Smooth muscle cell (in vitro differentiated cells): ENCODE results near the gene MTF1. TPM values are rescaled to one million over a fixed set of nuclear protein-coding genes. Genes with fewer than 3 reads are reported as not detected.

ENCODE experiments used
- DNase-seq: peaks from one replicate; lab custom pipeline; 2025; ENCODE audit not compliant: unreplicated experiment; lab: John Stamatoyannopoulos, UW
- H2AFZ ChIP-seq: fragments of 200-600 bp; sonication (generic); 2 replicates; pipeline ENCODE4 v1.6.0; 2016; ENCODE audit warnings: antibody characterized with exemption, low read depth, mild to moderate bottlenecking
- H3F3A ChIP-seq: fragments of 200-600 bp; sonication (generic); 2 replicates; pipeline ENCODE4 v1.6.0; 2017; ENCODE audit warnings: antibody characterized with exemption, low read depth
- H3K27ac ChIP-seq: fragments of 200-600 bp; sonication (generic); 2 replicates; pipeline ENCODE4 v1.5.1; 2016; ENCODE audit warnings: low read depth, mild to moderate bottlenecking
- H3K27me3 ChIP-seq: fragments of 200-600 bp; sonication (generic); 2 replicates; pipeline ENCODE4 v1.6.1; 2016; ENCODE audit warnings: low read depth, mild to moderate bottlenecking
- H3K36me3 ChIP-seq: fragments of 200-600 bp; sonication (generic); 2 replicates; pipeline ENCODE4 v1.5.1; 2016; ENCODE audit warnings: low read depth
- H3K4me1 ChIP-seq: fragments of 200-600 bp; sonication (generic); 2 replicates; pipeline ENCODE4 v1.5.1; 2016; ENCODE audit warnings: low read depth
- H3K4me2 ChIP-seq: fragments of 200-600 bp; sonication (generic); 2 replicates; pipeline ENCODE4 v1.6.0; 2016; ENCODE audit warnings: mild to moderate bottlenecking
- H3K4me3 ChIP-seq: fragments of 200-600 bp; sonication (generic); 2 replicates; pipeline ENCODE4 v1.5.1; 2016; ENCODE audit warnings: mild to moderate bottlenecking
- H3K79me2 ChIP-seq: fragments of 200-600 bp; sonication (generic); 2 replicates; pipeline ENCODE4 v1.6.0; 2016; ENCODE audit warnings: low read depth, mild to moderate bottlenecking
- H3K9ac ChIP-seq: fragments of 200-600 bp; sonication (generic); 2 replicates; pipeline ENCODE4 v1.6.0; 2016; ENCODE audit warnings: low read depth
- H3K9me3 ChIP-seq: fragments of 200-600 bp; sonication (generic); replicated peaks from 2 replicates; pipeline ENCODE4 v1.5.1; 2016; ENCODE audit warnings: low read depth
- H4K20me1 ChIP-seq: fragments of 200-600 bp; sonication (generic); 2 replicates; pipeline ENCODE4 v1.6.0; 2016; ENCODE audit warnings: low read depth
- WGBS: methylation state at CpG from one replicate; pipeline ENCODE4 v1.1.7; 2016; ENCODE audit warnings: low lambda C conversion rate; 5-methylcytosine and 5-hydroxymethylcytosine counted together
- polyA plus RNA-seq: library from polyadenylated mRNA; unstranded; fragments of >200 nt; fragmentation: Nextera tagmentation; extraction: Ambion mirVana; gene quantifications from 2 replicates; pipeline ENCODE4 v1.2.1, GENCODE V29; 2016
- total RNA-seq: library from RNA; depleted of rRNA; stranded (reverse); fragments of >200 nt; gene quantifications from 2 replicates; pipeline ENCODE4 v1.2.3, GENCODE V29; 2014
- TF ChIP-seq, protein P1 (sequence below): fragments of 200-600 bp; sonication (generic); IDR thresholded peaks from 2 replicates; pipeline ENCODE4 v1.5.1; 2017; ENCODE audit warnings: borderline replicate concordance, mild to moderate bottlenecking, antibody characterized with exemption; ENCODE audit not compliant: insufficient read depth, poor library complexity, severe bottlenecking

MTF1 gene
- total and polyA plus RNA-seq, 2 experiments from 2014 or later: 6.8 to 25.9 TPM

- DNase-seq: no peak
- TF ChIP-seq, protein P1, sequence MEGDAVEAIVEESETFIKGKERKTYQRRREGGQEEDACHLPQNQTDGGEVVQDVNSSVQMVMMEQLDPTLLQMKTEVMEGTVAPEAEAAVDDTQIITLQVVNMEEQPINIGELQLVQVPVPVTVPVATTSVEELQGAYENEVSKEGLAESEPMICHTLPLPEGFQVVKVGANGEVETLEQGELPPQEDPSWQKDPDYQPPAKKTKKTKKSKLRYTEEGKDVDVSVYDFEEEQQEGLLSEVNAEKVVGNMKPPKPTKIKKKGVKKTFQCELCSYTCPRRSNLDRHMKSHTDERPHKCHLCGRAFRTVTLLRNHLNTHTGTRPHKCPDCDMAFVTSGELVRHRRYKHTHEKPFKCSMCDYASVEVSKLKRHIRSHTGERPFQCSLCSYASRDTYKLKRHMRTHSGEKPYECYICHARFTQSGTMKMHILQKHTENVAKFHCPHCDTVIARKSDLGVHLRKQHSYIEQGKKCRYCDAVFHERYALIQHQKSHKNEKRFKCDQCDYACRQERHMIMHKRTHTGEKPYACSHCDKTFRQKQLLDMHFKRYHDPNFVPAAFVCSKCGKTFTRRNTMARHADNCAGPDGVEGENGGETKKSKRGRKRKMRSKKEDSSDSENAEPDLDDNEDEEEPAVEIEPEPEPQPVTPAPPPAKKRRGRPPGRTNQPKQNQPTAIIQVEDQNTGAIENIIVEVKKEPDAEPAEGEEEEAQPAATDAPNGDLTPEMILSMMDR: no peak
- Histone ChIP-seq H3K79me2 (peaks cover 25% of the 10 kb centered on the region), H3K27me3 (no peaks in the 10 kb centered on the region), H3K36me3 (peaks cover 9% of the 10 kb centered on the region), H4K20me1 (peaks cover 35% of the 10 kb centered on the region), H3K4me1 (peaks cover 15% of the 10 kb centered on the region), H3K27ac (peak overlapping the region; percentile 83), H3K9ac (no peak overlapping the region), H3K9me3 (no peaks in the 10 kb centered on the region), H3K4me2 (no peak overlapping the region), H3K4me3 (no peak overlapping the region), H2AFZ (no peak overlapping the region), H3F3A (peaks cover 11% of the 10 kb centered on the region)
- WGBS: 86% methylated on average over 2 of the region's 2 CpGs
These were observed 49.5 kb downstream of the MTF1 start for GRCh38 chr1:37809942-37810341.

DNA sequence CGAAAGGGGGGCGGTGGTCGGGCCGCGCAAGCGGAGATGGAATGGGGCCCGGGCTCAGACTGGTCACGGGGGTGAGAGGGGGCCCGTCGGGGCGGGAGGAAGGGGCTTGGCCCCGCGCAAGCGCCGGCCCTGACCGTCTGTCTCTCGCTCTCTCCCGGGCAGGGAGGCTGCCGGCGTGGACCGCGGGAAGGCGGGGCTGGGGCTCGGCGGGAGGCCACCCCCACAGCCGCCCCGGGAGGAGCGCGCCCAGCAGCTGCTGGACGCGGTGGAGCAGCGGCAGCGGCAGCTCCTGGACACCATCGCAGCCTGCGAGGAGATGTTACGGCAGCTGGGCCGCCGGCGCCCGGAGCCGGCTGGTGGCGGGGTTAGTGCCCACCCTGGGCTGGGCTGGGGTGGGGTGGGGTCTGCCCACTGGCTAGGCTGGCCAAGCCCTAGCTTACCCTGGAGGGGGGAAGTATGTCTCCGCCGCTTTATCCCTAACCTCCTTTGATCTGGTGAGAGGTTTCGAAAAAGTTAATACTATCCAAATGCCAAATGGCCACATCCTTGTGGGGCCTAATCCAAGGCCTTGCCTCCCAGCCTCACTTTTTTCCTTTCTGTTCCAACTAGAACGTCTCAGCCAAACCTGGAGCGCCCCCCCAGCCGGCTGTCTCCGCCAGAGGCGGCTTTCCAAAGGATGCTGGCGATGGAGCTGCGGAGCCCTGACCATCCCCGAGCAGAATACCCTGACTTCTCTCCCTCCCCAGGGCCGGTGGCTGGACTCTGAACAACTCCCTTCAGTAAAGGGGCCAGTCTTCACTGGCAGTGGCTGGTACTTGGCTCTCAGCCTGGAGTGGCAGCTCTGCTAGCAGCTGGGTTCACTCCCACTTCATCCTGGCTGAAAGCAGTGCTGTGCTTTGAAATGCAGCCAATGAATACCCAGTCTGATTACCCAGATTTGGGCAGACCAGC is 50.7 kb downstream of the MTF1 start:
- Histone ChIP-seq H3K9ac (peak overlapping the region; percentile 87), H3K4me1 (peaks cover 15% of the 10 kb centered on the region), H2AFZ (no peak overlapping the region), H3K27me3 (no peaks in the 10 kb centered on the region), H4K20me1 (peaks cover 46% of the 10 kb centered on the region), H3K4me2 (peak overlapping the region; percentile 97), H3K4me3 (peak overlapping the region; percentile 80), H3F3A (peaks cover 20% of the 10 kb centered on the region), H3K27ac (peak overlapping the region; percentile 83), H3K9me3 (no peaks in the 10 kb centered on the region), H3K36me3 (peaks cover 6% of the 10 kb centered on the region), H3K79me2 (peaks cover 25% of the 10 kb centered on the region)
- TF ChIP-seq, protein P1: no peak
- DNase-seq: peak; percentile 95
- 3% methylated on average over 27 of the region's 54 CpGs for WGBS

GRCh38 chr1:37807555-37808368 is 51.6 kb downstream of the MTF1 start, which contains the start of the genes C1orf122 and YRDC:
C1orf122 (plus strand) TSS chr1:37807790; CDS start chr1:37808405, 615 bp downstream.
YRDC (minus strand) TSS chr1:37808208; CDS start chr1:37808180, 28 bp downstream.
- under 1% methylated on average over 76 of the region's 95 CpGs for WGBS
- Histone ChIP-seq H3K4me2 (peak within 1 kb of the TSS; percentile 97), H3K27me3 (no peaks in the 10 kb centered on the region), H3K36me3 (peaks cover 11% of the 10 kb centered on the region), H3K79me2 (peaks cover 25% of the 10 kb centered on the region), H3K4me3 (peak within 1 kb of the TSS; percentile 80), H3K9ac (peak within 1 kb of the TSS; percentile 87), H4K20me1 (peaks cover 47% of the 10 kb centered on the region), H3K9me3 (no peaks in the 10 kb centered on the region), H3K4me1 (peaks cover 15% of the 10 kb centered on the region), H3K27ac (peak within 1 kb of the TSS; percentile 83), H3F3A (peaks cover 24% of the 10 kb centered on the region), H2AFZ (no peak within 1 kb of the TSS)
- DNase-seq: peak; percentile 95
- TF ChIP-seq, protein P1: no peak
